ENCODE results near the gene SOCS3.

GRCh38 chr17:78330570-78331224 lies 29.2 kb downstream of the SOCS3 start:
- no peak for TF ChIP-seq CTCF (IDR thresholded peaks at IDR 0.05)
- peak; percentile 41; the same call in 1 of the 2 replicates for TF ChIP-seq POLR2AphosphoS5 (IDR thresholded peaks at IDR 0.05; ENCODE audit: low read depth, low read length)
